Upper lobe of left lung (tissue), 4 donors: Measurements from ENCODE around the gene PCDHGC5.

Source experiments
- EP300 ChIP-seq, 4 donors: sonication (generic); formaldehyde crosslinking; IDR thresholded peaks; one replicate each; pipeline ENCODE4 v1.5.1; 2017; ENCODE audit warnings: antibody characterized with exemption in 4 of 4, control low read depth in 2 of 4
- POLR2A ChIP-seq, 4 donors: fragments of 450-650 bp; IDR thresholded peaks; one replicate each; pipeline ENCODE4 v1.5.1; 2016 to 2017; ENCODE audit warnings: antibody characterized with exemption in 4 of 4, mild to moderate bottlenecking in 2 of 4
- POLR2AphosphoS5 ChIP-seq, 2 donors: sonication (generic); formaldehyde crosslinking; IDR thresholded peaks; one replicate each; pipeline ENCODE4 v1.5.1; 2017; ENCODE audit warnings: antibody characterized with exemption in 2 of 2
- TF ChIP-seq, protein P1 (sequence below), 6 experiments: fragments of 450-650 bp in 4 of 6; fragments of 200-600 bp in 2 of 6; sonication (generic) in 2 of 6; IDR thresholded peaks; one replicate each; pipeline ENCODE4 v1.5.1; 2016 to 2019; ENCODE audit warnings: antibody characterized with exemption in 6 of 6

DNA sequence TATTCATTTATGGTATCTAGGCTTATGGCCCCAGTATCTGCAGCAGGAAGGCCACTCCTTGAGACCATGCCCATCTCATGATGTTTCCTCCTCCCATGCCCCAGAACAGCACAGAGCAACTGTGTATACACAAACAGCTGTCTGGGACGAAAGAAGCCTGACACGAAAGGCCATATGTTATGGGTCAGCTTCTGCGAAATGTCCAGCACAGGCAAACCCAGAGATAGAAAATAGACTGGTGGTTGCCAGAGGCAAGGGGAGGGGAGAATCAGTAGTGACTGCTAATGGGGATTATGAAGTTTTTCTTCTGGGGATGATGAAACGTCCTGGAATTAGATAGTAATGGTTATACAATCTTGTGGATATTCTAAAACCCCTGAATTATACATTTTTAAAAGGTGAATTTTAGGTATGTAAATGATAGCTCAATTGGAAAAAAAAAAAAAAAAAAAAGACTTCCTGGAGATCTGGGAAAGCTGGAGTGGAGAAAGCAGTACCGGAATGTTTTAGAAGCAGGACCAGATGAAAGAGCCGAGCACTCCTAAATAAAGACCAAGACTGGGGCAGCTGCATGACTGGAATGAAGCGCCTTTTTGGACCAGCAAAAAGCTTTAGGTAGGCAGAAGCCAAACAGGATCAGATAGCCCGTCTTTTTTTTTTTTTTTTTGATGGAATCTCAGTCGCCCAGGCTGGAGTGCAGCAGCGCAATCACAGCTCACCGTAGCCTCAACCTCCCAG is 29.2 kb downstream of the PCDHGC5 start:
- TF ChIP-seq, protein P1, sequence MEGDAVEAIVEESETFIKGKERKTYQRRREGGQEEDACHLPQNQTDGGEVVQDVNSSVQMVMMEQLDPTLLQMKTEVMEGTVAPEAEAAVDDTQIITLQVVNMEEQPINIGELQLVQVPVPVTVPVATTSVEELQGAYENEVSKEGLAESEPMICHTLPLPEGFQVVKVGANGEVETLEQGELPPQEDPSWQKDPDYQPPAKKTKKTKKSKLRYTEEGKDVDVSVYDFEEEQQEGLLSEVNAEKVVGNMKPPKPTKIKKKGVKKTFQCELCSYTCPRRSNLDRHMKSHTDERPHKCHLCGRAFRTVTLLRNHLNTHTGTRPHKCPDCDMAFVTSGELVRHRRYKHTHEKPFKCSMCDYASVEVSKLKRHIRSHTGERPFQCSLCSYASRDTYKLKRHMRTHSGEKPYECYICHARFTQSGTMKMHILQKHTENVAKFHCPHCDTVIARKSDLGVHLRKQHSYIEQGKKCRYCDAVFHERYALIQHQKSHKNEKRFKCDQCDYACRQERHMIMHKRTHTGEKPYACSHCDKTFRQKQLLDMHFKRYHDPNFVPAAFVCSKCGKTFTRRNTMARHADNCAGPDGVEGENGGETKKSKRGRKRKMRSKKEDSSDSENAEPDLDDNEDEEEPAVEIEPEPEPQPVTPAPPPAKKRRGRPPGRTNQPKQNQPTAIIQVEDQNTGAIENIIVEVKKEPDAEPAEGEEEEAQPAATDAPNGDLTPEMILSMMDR (IDR thresholded peaks at IDR 0.05) = no peak
- TF ChIP-seq POLR2A (IDR thresholded peaks at IDR 0.05) (no peak), EP300 (IDR thresholded peaks at IDR 0.05) (no peak), POLR2AphosphoS5 (IDR thresholded peaks at IDR 0.05) (peak; percentile 53 to 54)
